Activated CD4-positive, alpha-beta T cell treated with anti-CD3 and anti-CD28 coated beads for 24 hours (primary cell): ENCODE results near the gene SNX17.
"Not testable (repeated sequence)": the region's sequence is repeated elsewhere in the genome, so short reads cannot be mapped to it uniquely, and the experiment has no call there.

ENCODE experiments used
- DNase-seq, 2 donors: peaks; one replicate each; pipeline ENCODE4 v3.0.0-alpha.2; 2020; ENCODE audit warnings: low read depth in 2 of 2

The SNX17 gene, protein sequence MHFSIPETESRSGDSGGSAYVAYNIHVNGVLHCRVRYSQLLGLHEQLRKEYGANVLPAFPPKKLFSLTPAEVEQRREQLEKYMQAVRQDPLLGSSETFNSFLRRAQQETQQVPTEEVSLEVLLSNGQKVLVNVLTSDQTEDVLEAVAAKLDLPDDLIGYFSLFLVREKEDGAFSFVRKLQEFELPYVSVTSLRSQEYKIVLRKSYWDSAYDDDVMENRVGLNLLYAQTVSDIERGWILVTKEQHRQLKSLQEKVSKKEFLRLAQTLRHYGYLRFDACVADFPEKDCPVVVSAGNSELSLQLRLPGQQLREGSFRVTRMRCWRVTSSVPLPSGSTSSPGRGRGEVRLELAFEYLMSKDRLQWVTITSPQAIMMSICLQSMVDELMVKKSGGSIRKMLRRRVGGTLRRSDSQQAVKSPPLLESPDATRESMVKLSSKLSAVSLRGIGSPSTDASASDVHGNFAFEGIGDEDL

DNA sequence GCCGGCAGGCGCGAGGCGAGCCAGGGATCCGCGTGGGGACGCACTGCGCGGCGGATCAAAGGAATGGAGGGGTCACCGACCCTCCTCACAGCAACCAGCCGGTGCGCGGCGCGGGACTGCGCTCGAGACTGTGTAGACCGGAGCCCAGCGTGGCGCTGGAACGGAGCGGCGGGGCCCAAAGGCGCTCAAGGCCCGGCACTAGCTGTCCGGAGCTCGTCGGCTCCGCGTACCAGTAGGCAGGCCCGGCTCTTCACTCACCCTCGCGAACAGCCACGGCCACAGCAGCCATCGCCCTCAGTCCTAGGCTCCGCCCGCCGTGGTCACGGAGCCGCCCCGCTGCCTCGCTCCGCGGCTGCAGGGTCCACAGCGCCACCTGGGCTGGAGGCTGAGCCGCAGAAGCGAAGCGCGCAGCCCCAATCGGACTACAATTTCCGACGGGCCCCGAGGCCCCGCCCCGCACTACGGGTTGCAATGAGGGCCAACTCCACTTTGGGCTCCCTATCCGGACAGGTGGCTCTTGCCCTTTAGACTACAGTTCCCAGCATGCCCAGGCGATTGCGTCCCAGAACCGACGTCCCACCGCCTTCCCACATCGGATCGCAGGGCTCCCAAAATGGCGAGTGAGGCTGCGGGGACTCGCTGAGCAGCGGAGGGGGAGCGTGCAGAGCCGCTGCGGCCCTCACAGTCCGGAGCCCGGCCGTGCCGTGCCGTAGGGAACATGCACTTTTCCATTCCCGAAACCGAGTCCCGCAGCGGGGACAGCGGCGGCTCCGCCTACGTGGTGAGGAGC is at the start of gene SNX17, which contains the start of gene EIF2B4:
Gene SNX17 (plus strand): TSS at position 591 of the 790 bp plus-strand sequence. CDS start 128 bp downstream, at position 719.
Gene EIF2B4 (minus strand): TSS at position 313 of the 790 bp plus-strand sequence. CDS start 24 bp downstream, at position 289.
- DNase-seq = peak; percentile 98

DNA sequence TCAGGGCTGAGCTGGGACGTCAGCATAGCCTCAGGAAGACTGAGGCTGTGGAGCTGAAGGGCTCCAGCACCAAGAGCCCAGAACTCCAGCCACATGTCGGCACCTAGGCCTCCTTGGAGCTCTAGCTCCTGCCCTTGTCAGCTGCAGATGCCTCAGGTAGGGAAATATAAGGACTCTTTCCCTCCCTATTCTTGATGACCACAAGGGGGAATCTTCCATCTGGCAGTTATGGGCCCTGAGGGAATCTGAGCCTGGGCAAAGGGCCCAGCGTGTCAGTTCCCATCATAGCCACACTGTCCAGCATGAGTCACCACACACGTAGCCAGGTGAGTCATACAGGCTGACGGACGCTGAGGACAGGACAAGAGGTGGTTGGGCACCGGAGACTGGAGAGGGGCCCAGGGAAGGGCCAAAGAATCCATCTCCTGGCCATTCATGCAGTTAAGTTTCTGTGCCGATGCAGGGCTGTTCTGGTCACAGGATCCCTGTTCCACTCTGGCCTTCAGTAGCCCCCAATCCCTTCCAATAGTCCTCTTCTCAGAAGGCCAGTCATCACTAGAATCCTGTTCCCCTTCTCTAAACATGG is 49.4 kb upstream of the SNX17 start:
- DNase-seq = no peak

GRCh38 chr2:27322301-27322765 is 48.1 kb upstream of the SNX17 start:
- DNase-seq = no peak

DNA sequence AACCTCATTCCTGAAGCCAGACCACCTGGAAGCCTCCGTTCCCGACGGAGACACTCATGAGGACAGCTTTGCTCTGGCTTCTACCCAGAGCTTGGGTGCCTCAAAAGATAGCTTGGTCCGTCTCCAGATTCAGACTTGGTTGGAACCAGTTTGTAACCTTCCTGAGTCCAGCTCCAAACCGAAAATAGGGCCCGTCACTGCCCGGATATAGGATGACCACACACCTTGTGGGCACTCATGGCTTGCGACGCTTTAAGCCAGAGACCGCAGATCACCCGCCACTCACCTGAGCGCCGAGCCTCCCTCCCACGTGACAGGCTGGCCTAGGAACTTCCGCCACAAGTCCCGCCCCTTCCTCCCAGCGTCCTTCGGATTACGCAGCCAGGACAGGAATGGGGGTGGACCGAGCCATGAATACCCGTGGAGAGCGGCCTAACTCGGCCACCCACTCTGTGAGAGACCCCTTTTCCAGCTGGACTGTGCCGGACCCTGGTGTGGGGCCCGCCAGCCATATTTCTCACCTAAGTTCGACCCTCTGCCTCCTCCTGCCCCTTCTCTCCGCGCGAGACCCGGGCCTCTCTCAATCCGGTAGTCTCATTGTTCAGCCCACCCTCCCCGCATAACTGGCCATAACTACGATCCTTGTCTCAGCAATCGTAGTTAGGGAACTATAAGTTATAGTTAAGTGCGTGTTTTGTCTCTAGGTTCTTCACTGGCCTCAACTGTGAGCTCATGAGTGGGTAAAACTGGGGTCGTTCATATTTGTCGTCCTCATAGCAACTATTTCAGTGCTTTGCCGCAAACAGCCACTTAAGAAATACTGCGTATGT is 47.4 kb upstream of the SNX17 start, which contains the start of gene MPV17:
Gene MPV17 (minus strand): TSS at position 332 of the 830 bp plus-strand sequence. CDS start 580 bp downstream, outside the sequence.
- DNase-seq = peak; percentile 84 to 88

GRCh38 chr2:27323596-27324285 is 46.7 kb upstream of the SNX17 start:
- no peak for DNase-seq

DNA sequence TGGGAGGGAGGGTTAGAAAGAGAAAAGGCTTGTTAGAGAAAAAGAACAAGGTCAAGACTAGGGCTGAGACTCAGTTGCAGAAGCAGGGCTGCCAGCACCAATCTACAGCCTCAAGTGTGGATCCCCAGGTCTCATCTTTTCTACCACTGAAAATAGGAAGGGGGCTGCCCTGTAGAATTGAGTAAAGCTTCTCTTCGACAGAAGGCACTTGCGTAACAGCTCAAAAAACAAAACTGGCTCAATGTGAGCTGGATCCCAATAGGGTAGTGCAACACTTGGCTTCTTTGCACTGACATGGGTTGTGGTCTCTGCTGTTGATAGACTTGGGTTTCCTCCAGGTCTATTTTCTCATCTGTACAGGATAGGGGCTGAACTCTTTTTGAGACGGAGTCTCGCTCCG is 45.7 kb upstream of the SNX17 start:
- no peak for DNase-seq

GRCh38 chr2:27335311-27335710 is 35.1 kb upstream of the SNX17 start:
- no peak for DNase-seq

- no peak for DNase-seq
Measured at GRCh38 chr2:27336173-27336572, 34.2 kb upstream of the SNX17 start.

DNA sequence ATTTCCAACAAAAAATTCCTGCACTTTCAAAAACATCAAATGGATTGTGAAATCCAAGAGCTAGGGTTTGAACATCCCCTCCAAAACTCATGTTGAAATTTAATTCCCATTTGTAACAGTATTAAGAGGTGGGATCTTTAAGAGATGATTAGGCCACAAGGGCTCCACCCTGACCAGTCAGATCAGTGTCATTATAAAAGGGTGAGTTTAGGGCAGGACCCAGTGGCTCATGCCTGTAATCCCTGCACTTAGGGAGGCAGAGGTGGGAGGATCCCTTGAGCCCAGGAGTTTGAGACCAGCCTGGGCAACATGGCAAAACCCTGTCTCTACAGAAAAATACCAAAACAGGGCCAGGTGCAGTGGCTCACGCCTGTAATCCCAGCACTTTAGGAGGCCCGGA is 22.8 kb upstream of the SNX17 start:
- no peak for DNase-seq

DNA sequence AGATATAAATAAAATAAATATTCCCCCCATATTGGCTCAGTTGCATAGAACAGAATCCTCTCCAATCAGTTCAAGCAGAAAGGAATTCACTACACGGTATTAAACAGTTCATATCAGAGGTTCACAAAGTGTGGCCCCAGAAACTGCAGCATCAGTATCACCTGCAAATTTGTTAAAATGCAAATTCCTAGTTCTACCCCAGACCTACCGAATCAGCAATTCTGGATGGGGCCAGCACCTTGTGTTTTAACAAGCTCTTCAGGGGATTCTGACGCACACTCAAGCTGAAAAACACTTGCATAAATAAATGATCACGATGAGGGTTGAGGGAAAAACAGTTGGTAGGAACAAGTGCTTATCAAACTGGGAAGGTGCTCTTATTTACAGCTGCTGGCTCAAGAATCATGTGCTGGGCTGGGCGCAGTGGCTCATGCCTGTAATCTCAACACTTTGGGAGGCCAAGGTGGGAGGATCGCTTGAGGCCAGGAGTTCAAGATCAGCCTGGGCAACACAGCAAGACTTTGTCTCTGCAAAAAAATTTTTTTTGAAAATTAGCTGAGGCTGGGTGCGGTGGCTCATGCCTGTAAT is 20.2 kb upstream of the SNX17 start:
- no peak for DNase-seq

DNA sequence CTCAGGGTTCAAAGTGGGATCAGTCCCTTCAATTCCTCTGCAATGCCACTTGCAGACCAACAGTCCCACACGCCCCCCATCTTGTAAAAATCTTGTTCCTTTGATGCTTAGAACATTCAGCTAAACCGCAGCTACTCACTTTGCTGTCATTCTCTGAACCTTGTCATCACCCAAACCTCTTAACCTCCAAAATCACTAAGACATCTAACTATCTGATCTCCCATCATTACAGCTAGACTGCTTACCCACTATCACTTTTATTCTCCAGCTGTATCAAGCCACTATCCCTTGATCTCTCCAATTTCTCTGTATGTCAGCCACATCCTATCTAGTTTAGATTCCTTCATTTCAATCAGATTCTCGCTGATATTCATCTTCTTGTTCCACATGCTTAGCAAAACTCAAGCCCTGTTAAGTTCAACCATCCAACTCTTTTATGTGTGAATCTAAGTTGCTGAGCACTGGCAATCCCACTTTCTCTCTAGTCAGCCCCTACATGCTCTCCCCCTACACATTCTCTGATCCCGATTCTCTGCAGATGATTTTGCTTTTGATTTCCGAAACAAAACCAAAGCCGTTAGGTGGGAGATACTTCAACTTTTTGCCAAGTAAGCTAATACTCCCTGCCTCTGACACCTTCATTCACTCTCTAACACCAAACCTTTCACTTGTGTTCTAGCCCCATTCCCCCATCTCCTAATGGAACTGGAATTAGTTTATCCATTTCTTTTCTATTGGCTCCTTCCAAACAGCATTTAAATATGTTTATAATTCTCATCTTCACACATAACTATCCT is 18.4 kb upstream of the SNX17 start:
- DNase-seq = no peak

- not testable (repeated sequence) for DNase-seq
Measured at GRCh38 chr2:27353386-27353761, 17.0 kb upstream of the SNX17 start.

DNA sequence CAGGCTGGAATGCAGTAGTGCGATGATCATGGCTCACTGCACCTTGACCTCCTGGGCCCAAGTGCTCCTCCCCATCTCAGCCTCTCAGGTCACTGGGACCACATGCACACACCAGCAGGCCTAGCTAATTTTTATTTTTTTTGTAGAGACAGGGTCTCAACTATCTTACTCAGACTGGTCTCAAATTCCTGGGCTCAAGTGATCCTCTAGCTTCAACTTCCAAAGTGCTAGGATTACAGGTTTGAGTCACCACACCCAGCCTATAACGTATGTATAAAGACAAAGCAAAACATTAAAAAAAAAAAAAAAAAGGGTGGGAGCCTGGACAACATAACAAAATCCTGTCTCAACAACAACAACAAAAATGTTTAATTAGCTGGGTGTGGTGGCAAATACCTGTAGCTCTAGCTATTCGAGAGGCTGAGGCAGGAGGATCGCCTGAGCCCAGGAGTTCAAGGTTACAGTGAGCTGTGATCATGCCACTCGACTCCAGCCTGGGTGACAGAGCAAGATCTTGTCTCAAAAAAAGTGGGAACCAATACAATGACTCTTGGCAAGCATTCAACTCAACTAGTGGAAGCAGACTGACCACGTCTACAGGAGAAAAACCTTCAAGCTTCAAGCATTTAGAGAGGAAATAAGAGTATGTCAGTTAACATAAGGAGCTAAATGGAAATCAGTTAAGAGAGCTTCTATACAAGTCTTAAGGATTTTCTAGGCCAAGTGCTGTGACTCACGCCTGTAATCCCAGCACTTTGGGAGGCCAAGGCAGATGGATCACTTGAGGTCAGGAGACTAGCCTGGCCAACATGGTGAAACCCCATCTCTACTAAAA is 16.4 kb upstream of the SNX17 start:
- no peak for DNase-seq

DNA sequence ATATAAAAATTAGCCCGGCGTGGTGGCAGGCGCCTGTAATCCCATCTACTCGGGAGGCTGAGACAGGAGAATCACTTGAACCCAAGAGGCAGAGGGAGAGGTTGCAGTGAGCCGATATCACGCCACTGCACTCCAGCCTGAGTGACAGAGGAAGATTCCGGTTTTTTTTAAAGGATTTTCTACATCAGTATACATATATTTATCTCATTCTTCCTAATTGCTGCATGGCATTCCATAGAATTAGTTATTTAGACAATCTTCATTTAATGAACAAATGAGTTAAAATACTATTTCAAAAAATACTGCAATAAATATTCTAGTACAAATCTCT is 15.9 kb upstream of the SNX17 start:
- no peak for DNase-seq

GRCh38 chr2:27356056-27356381 is 14.4 kb upstream of the SNX17 start:
- no peak for DNase-seq

GRCh38 chr2:27356382-27357181 is 13.8 kb upstream of the SNX17 start, which contains the start of gene GTF3C2:
TSS of gene GTF3C2 (minus strand) at chr2:27356764. CDS start at chr2:27343554, 13,210 bp downstream.
- DNase-seq = peak; percentile 80 to 90

- no peak for DNase-seq
Measured at GRCh38 chr2:27362678-27363420, 7.6 kb upstream of the SNX17 start.
